Stomach (tissue), 9 donors: ENCODE measurements around the gene ZFPL1. TPM values are rescaled to one million over a fixed set of nuclear protein-coding genes. Genes with fewer than 3 reads are reported as not detected.

Source experiments
- DNase-seq, 2 donors: peaks; one replicate each; pipeline versions ENCODE4 v3.0.0 to v3.0.0-alpha.2; 2013 to 2019
- H3K27ac ChIP-seq, 5 donors: fragments of 200-600 bp in 4 of 5; sonication (generic) in 4 of 5; one replicate each; pipeline ENCODE4 v1.5.1; 2013 to 2019; ENCODE audit warnings: mild to moderate bottlenecking in 1 of 5, moderate library complexity in 1 of 5
- H3K27me3 ChIP-seq, 3 donors: fragments of 200-600 bp; sonication (generic); one replicate each; pipeline ENCODE4 v1.5.1; 2017 to 2019; ENCODE audit warnings: mixed run types in 1 of 3
- H3K36me3 ChIP-seq, 4 donors: fragments of 200-600 bp; sonication (generic); 1 replicate in 3 of 4; 2 replicates in 1 of 4; pipeline ENCODE4 v1.5.1; 2016 to 2019
- H3K4me1 ChIP-seq, 4 donors: fragments of 200-600 bp; sonication (generic); one replicate each; pipeline ENCODE4 v1.5.1; 2016 to 2019
- H3K4me3 ChIP-seq, 4 donors: fragments of 200-600 bp; sonication (generic) in 3 of 4; one replicate each; pipeline ENCODE4 v1.5.1; 2016 to 2019; ENCODE audit warnings: mild to moderate bottlenecking in 1 of 4
- H3K9me3 ChIP-seq, 4 donors: fragments of 200-600 bp; sonication (generic); one replicate each; pipeline ENCODE4 v1.5.1; 2016 to 2019
- CTCF ChIP-seq, 7 experiments: fragments of 450-650 bp in 4 of 7; fragments of 200-600 bp in 3 of 7; sonication (generic) in 3 of 7; IDR thresholded peaks; one replicate each; pipeline ENCODE4 v1.5.1; 2016 to 2019; ENCODE audit warnings: antibody characterized with exemption in 7 of 7, control low read depth in 2 of 7, mild to moderate bottlenecking in 1 of 7
- EP300 ChIP-seq: sonication (generic); formaldehyde crosslinking; IDR thresholded peaks from one replicate; pipeline ENCODE4 v1.6.1; 2017; ENCODE audit warnings: antibody characterized with exemption
- POLR2A ChIP-seq, 4 donors: fragments of 450-650 bp; IDR thresholded peaks; one replicate each; pipeline ENCODE4 v1.6.1; 2016; ENCODE audit warnings: antibody characterized with exemption in 4 of 4, control low read depth in 2 of 4, mild to moderate bottlenecking in 1 of 4, moderate library complexity in 1 of 4
- POLR2AphosphoS5 ChIP-seq, 3 donors: sonication (generic); formaldehyde crosslinking; IDR thresholded peaks; one replicate each; pipeline ENCODE4 v1.6.1; 2016; ENCODE audit warnings: antibody characterized with exemption in 3 of 3
- WGBS, 5 donors: extraction: QIAGEN DNeasy Blood & Tissue Kit in 3 of 5; methylation state at CpG; one replicate each; pipeline versions ENCODE4 v1.1.5 to v1.1.7; 2013 to 2018; 5-methylcytosine and 5-hydroxymethylcytosine counted together
- intact Hi-C: fragments of 100-400 bp; cut with DNase I; formaldehyde crosslinking; loops from one replicate; pipeline ENCODE4 v1.15.1; 2023; ENCODE audit warnings: low total_unique reads
- polyA plus RNA-seq, 3 donors: library from polyadenylated mRNA; stranded (reverse); fragments of 200-250 nt; gene quantifications; one replicate each; pipeline ENCODE4 v1.2.3, GENCODE V29; 2013
- total RNA-seq, 5 donors: library from RNA; depleted of rRNA; stranded (reverse); fragments of >200 nt; gene quantifications; one replicate each; pipeline versions ENCODE4 v1.1.0 to v1.2.3, GENCODE V29; 2014 to 2016
- donor health status: healthy with polysubstance abuse.
- donor health status: Bipolar disorder and iron deficiency.
- donor health status: healthy.

The ZFPL1 gene
- total and polyA plus RNA-seq, 8 donors = 17.6 to 62.0 (median 37.0) TPM

- Histone ChIP-seq H3K27ac (no peak overlapping the region), H3K9me3 (no peaks in the 10 kb centered on the region), H3K36me3 (no peaks in the 10 kb centered on the region), H3K4me1 (no peaks in the 10 kb centered on the region), H3K27me3 (no peaks in the 10 kb centered on the region), H3K4me3 (no peak overlapping the region)
- WGBS, 5 donors = 55 to 69% (median 64%) methylated on average over 9 of the region's 9 CpGs
- peak in 1 of 2 donors; percentile 27 for DNase-seq
- TF ChIP-seq CTCF (IDR thresholded peaks at IDR 0.05) (no peak), POLR2AphosphoS5 (IDR thresholded peaks at IDR 0.05) (no peak), POLR2A (IDR thresholded peaks at IDR 0.05) (no peak), EP300 (no peak)
- intact Hi-C loops = no loop called here
Measured at GRCh38 chr11:65060913-65061408, 23.1 kb upstream of the ZFPL1 start.

- H3K36me3 ChIP-seq = no peaks in the 10 kb centered on the region
- no peak for DNase-seq
- no peaks in the 10 kb centered on the region for H3K27me3 ChIP-seq
- no peak overlapping the region for H3K4me3 ChIP-seq
- 42 to 72% (median 61%) methylated on average over 3 of the region's 3 CpGs for WGBS, 5 donors
- H3K4me1 ChIP-seq = no peaks in the 10 kb centered on the region
- H3K9me3 ChIP-seq = no peaks in the 10 kb centered on the region
- H3K27ac ChIP-seq = no peak overlapping the region
- TF ChIP-seq EP300 (no peak), POLR2AphosphoS5 (IDR thresholded peaks at IDR 0.05) (no peak)
- intact Hi-C loops = no loop called here
Measured at GRCh38 chr11:65063532-65063931, 20.5 kb upstream of the ZFPL1 start.

- intact Hi-C loops = no loop called here
- TF ChIP-seq EP300 (no peak), POLR2A (IDR thresholded peaks at IDR 0.05) (no peak), CTCF (IDR thresholded peaks at IDR 0.05) (no peak), POLR2AphosphoS5 (IDR thresholded peaks at IDR 0.05) (no peak)
- no peaks in the 10 kb centered on the region for H3K9me3 ChIP-seq
- no peak overlapping the region for H3K27ac ChIP-seq
- H3K36me3 ChIP-seq = no peaks in the 10 kb centered on the region
- H3K4me1 ChIP-seq = no peaks in the 10 kb centered on the region
- H3K4me3 ChIP-seq = no peak overlapping the region
- WGBS, 5 donors = 86 to 95% (median 91%) methylated on average over 4 of the region's 4 CpGs
- DNase-seq = no peak
- no peaks in the 10 kb centered on the region for H3K27me3 ChIP-seq
Measured at GRCh38 chr11:65064847-65065240, 19.2 kb upstream of the ZFPL1 start.

- intact Hi-C loops = no loop called here
- no peak overlapping the region for H3K27ac ChIP-seq
- H3K9me3 ChIP-seq = no peaks in the 10 kb centered on the region
- no peaks in the 10 kb centered on the region for H3K4me1 ChIP-seq
- no peak for TF ChIP-seq POLR2AphosphoS5 (IDR thresholded peaks at IDR 0.05)
- TF ChIP-seq POLR2A (IDR thresholded peaks at IDR 0.05) = no peak
- no peak for TF ChIP-seq EP300
- no peak for TF ChIP-seq CTCF (IDR thresholded peaks at IDR 0.05)
- 77 to 84% (median 79%) methylated on average over 7 of the region's 7 CpGs for WGBS, 5 donors
- H3K27me3 ChIP-seq = no peaks in the 10 kb centered on the region
- H3K36me3 ChIP-seq = no peaks in the 10 kb centered on the region
- no peak for DNase-seq
- no peak overlapping the region for H3K4me3 ChIP-seq
Measured at GRCh38 chr11:65065851-65066250, 18.2 kb upstream of the ZFPL1 start.

- TF ChIP-seq CTCF (IDR thresholded peaks at IDR 0.05) (no peak), EP300 (no peak)
- Histone ChIP-seq H3K27ac (no peak overlapping the region), H3K4me3 (no peak overlapping the region), H3K4me1 (no peaks in the 10 kb centered on the region), H3K27me3 (no peaks in the 10 kb centered on the region), H3K9me3 (no peaks in the 10 kb centered on the region), H3K36me3 (no peaks in the 10 kb centered on the region)
- WGBS, 5 donors = 65 to 79% (median 74%) methylated on average over 11 of the region's 11 CpGs
- intact Hi-C loops = no loop called here
- DNase-seq = no peak
Measured at GRCh38 chr11:65066315-65066714, 17.7 kb upstream of the ZFPL1 start.
